DND-41 (cell line): ENCODE results near the gene TMEM87B.

ENCODE experiments used
- ATAC-seq: fragments of 200-7000 bp; cut with Tn5 transposase; 3 replicates; pipeline ENCODE4 v1.9.1; 2021; ENCODE audit warnings: low read depth; ENCODE audit not compliant: insufficient read depth
- DNase-seq: peaks from one replicate; pipeline ENCODE4 v3.0.0-alpha.2; 2020
- H2AFZ ChIP-seq: 2 replicates; pipeline ENCODE4 v1.6.0; 2012; ENCODE audit warnings: low read depth, low read length
- H3K27ac ChIP-seq: 2 replicates; pipeline ENCODE4 v1.5.1; 2012; ENCODE audit warnings: low read length, inconsistent platforms
- H3K27me3 ChIP-seq: fragments of 200-600 bp; sonication (generic); 2 replicates; pipeline ENCODE4 v1.6.0; 2012; ENCODE audit warnings: low read length, mild to moderate bottlenecking, inconsistent platforms; ENCODE audit not compliant: insufficient read depth, poor library complexity
- H3K36me3 ChIP-seq: 2 replicates; pipeline ENCODE4 v1.5.1; 2012; ENCODE audit warnings: low read length, inconsistent platforms; ENCODE audit not compliant: insufficient read depth
- H3K4me1 ChIP-seq: 2 replicates; pipeline ENCODE4 v1.5.1; 2012; ENCODE audit warnings: mild to moderate bottlenecking, low read length; ENCODE audit not compliant: insufficient read depth
- H3K4me2 ChIP-seq: 2 replicates; pipeline ENCODE4 v1.6.0; 2012; ENCODE audit warnings: mild to moderate bottlenecking, moderate library complexity, low read length, inconsistent platforms; ENCODE audit not compliant: insufficient read depth
- H3K4me3 ChIP-seq, 2 experiments: fragments of 200-600 bp in 1 of 2; shearing (Covaris generic) in 1 of 2; 2 replicates each; pipeline ENCODE4 v1.5.1; 2012 to 2016; ENCODE audit warnings: inconsistent platforms in 2 of 2, low read length in 2 of 2, mild to moderate bottlenecking in 2 of 2, low read depth in 1 of 2, moderate library complexity in 1 of 2
- H3K79me2 ChIP-seq: 2 replicates; pipeline ENCODE4 v1.6.0; 2012; ENCODE audit warnings: low read length, inconsistent platforms; ENCODE audit not compliant: insufficient read depth
- H3K9ac ChIP-seq: 2 replicates; pipeline ENCODE4 v1.6.0; 2012; ENCODE audit warnings: low read depth, mild to moderate bottlenecking, inconsistent platforms, low read length, moderate library complexity
- H3K9me3 ChIP-seq: 2 replicates; pipeline ENCODE4 v1.5.1; 2012; ENCODE audit warnings: low read length, moderate library complexity, mild to moderate bottlenecking, inconsistent platforms; ENCODE audit not compliant: insufficient read depth, severe bottlenecking
- H4K20me1 ChIP-seq: 2 replicates; pipeline ENCODE4 v1.6.0; 2012; ENCODE audit warnings: low read length; ENCODE audit not compliant: insufficient read depth
- EZH2 ChIP-seq: IDR thresholded peaks from 3 replicates; pipeline ENCODE4 v1.6.1; 2012; ENCODE audit warnings: borderline replicate concordance, low read depth, mild to moderate bottlenecking, moderate library complexity, low read length, inconsistent platforms; ENCODE audit not compliant: severe bottlenecking
- TF ChIP-seq, protein P1 (sequence below): IDR thresholded peaks from 2 replicates; pipeline ENCODE4 v1.5.1; 2012; ENCODE audit warnings: borderline replicate concordance, low read length, moderate library complexity, mild to moderate bottlenecking; ENCODE audit not compliant: poor library complexity, severe bottlenecking; ENCODE audit errors: extremely low read depth

TMEM87B gene

DNA sequence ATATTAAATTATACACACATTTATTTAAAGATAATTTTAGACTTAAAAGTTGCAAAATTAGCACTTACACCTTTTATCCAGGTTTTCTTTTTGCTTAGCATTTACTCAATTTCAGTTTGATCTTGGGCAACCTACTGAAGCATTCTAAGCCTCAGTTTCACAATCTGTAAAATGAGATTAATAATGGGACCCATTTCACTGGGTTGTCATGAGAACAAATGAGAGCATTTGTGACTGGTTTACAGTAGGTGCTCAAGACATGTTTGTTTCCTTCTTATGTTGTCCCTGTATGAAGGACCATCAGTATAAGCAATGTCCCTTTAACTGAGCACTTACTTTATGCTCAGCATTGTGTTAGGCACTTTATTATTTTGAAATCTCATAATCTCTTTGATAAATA, 78.3 kb downstream of the TMEM87B start:
- Histone ChIP-seq H3K4me2 (no peak overlapping the region), H3K4me1 (no peaks in the 10 kb centered on the region), H3K79me2 (no peaks in the 10 kb centered on the region), H3K36me3 (no peaks in the 10 kb centered on the region), H3K27me3 (no peaks in the 10 kb centered on the region), H3K4me3 (no peak overlapping the region), H3K27ac (no peak overlapping the region), H4K20me1 (no peaks in the 10 kb centered on the region), H3K9me3 (peaks cover 8% of the 10 kb centered on the region), H2AFZ (no peak overlapping the region), H3K9ac (no peak overlapping the region)
- TF ChIP-seq, protein P1, sequence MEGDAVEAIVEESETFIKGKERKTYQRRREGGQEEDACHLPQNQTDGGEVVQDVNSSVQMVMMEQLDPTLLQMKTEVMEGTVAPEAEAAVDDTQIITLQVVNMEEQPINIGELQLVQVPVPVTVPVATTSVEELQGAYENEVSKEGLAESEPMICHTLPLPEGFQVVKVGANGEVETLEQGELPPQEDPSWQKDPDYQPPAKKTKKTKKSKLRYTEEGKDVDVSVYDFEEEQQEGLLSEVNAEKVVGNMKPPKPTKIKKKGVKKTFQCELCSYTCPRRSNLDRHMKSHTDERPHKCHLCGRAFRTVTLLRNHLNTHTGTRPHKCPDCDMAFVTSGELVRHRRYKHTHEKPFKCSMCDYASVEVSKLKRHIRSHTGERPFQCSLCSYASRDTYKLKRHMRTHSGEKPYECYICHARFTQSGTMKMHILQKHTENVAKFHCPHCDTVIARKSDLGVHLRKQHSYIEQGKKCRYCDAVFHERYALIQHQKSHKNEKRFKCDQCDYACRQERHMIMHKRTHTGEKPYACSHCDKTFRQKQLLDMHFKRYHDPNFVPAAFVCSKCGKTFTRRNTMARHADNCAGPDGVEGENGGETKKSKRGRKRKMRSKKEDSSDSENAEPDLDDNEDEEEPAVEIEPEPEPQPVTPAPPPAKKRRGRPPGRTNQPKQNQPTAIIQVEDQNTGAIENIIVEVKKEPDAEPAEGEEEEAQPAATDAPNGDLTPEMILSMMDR, result no peak
- no peak for TF ChIP-seq EZH2
- ATAC-seq (no peak), DNase-seq (no peak)

DNA sequence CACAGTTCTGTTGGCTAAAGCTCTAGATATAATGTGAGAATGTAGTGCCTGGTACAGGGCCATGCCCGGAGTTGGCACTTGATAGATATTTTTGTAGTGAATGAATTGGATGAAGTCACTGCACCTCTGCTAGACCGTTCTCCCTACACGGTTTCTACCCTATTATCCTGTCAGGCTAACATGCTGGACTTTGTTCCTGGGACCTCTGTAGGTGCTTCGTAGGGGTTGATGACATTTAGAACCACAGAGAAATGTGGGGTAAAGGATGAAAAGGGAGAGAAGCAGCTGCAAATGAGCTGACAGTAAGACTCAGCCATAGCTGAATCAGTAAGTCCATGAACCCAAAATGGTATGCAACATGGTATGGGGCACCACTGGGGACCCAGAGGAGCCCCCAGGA, 79.1 kb downstream of the TMEM87B start:
- Histone ChIP-seq H2AFZ (no peak overlapping the region), H3K4me3 (no peak overlapping the region), H4K20me1 (no peaks in the 10 kb centered on the region), H3K9ac (no peak overlapping the region), H3K79me2 (no peaks in the 10 kb centered on the region), H3K27ac (no peak overlapping the region), H3K36me3 (no peaks in the 10 kb centered on the region), H3K27me3 (no peaks in the 10 kb centered on the region), H3K4me1 (no peaks in the 10 kb centered on the region), H3K4me2 (no peak overlapping the region), H3K9me3 (peaks cover 8% of the 10 kb centered on the region)
- ATAC-seq (no peak), DNase-seq (no peak)
- TF ChIP-seq, protein P1, result no peak
- no peak for TF ChIP-seq EZH2

DNA sequence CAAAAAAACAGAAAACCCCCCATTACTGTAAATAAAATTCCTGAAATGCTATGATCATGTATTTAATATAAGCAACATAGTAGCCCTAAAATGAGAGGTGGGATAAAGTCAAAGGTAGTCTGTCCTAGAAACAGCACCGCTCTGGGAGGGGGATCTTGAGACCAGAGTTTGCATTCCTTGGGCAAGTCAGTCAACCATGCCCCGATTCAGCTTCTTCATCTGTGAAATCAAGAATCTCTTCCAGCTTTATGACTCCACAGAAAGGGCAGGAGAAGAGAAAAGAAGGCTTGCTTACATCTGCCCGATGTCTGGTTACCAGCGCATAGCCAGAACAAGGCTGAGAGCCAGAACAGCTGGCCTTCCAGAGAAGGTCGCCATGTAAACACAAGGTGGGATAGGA, 81.0 kb downstream of the TMEM87B start:
- Histone ChIP-seq H3K27ac (no peak overlapping the region), H3K9ac (no peak overlapping the region), H3K4me2 (no peak overlapping the region), H3K79me2 (no peaks in the 10 kb centered on the region), H3K36me3 (no peaks in the 10 kb centered on the region), H3K4me1 (no peaks in the 10 kb centered on the region), H4K20me1 (no peaks in the 10 kb centered on the region), H3K9me3 (peaks cover 8% of the 10 kb centered on the region), H3K27me3 (no peaks in the 10 kb centered on the region), H3K4me3 (no peak overlapping the region), H2AFZ (no peak overlapping the region)
- DNase-seq (no peak), ATAC-seq (no peak)
- TF ChIP-seq, protein P1, result no peak
- TF ChIP-seq EZH2, result no peak

DNA sequence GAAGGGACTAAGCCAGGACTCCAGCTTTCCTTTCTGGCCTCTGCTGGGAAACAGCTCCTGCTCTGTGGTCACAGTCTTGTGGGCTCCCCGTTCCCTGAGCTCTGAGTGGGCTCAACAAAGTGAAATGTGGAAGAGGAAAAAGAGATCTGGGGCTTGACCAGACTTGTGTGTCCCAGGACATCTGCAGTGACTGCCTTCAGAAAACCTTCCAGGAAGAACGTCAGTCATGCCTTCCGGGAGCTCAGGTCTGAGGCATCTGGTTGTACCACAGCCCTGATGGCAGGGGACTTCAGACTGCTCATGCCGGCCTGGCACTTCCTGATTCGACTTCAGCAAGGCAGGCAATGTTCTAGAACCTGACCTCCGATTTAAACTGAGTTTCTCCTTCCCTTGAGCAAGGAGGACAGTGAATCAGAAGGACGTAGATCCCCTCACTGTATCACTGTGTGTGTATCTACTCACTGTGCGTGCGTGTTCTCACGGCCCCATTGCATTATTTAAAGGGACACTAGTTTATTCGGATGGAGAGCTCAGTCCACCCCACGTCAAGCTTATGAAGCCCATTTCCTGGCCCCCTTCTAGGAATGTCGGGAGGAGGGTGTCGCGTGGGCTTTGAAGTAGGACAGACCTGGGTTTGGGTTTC, 82.6 kb downstream of the TMEM87B start:
- no peak overlapping the region for H3K4me2 ChIP-seq
- H3K36me3 ChIP-seq, result no peaks in the 10 kb centered on the region
- H3K9ac ChIP-seq, result no peak overlapping the region
- no peaks in the 10 kb centered on the region for H4K20me1 ChIP-seq
- DNase-seq (no peak), ATAC-seq (no peak)
- H3K27me3 ChIP-seq, result no peaks in the 10 kb centered on the region
- H2AFZ ChIP-seq, result no peak overlapping the region
- no peaks in the 10 kb centered on the region for H3K79me2 ChIP-seq
- no peak overlapping the region for H3K27ac ChIP-seq
- no peak overlapping the region for H3K4me3 ChIP-seq
- TF ChIP-seq, protein P1, result no peak
- TF ChIP-seq EZH2, result no peak
- no peaks in the 10 kb centered on the region for H3K4me1 ChIP-seq
- peaks cover 8% of the 10 kb centered on the region for H3K9me3 ChIP-seq
